Frontal cortex (tissue), 4 donors: ENCODE data around the gene NPEPL1. TPM values are rescaled to one million over a fixed set of nuclear protein-coding genes. Genes with fewer than 3 reads are reported as not detected.
A peak's percentile ranks its signal among the peaks of the same experiment; 100 is the strongest.

Source experiments
- DNase-seq, 2 donors: peaks; one replicate each; pipeline ENCODE4 v3.0.0; 2012; ENCODE audit warnings: low spot score in 2 of 2
- FAIRE-seq: peaks from 2 replicates; lab custom pipeline; 2012; peaks lifted over from hg19 to GRCh38; lab: Jason Lieb, UNC
- total RNA-seq: library from RNA; depleted of rRNA; stranded (reverse); fragments of >200 nt; gene quantifications from one replicate; pipeline ENCODE4 v1.2.3, GENCODE V29; 2014
- donor health status: control.
- donor health status: control.
- donor health status: control.

Gene NPEPL1
- total RNA-seq, 1 donor from 2014 or later = 10.2 TPM

DNA sequence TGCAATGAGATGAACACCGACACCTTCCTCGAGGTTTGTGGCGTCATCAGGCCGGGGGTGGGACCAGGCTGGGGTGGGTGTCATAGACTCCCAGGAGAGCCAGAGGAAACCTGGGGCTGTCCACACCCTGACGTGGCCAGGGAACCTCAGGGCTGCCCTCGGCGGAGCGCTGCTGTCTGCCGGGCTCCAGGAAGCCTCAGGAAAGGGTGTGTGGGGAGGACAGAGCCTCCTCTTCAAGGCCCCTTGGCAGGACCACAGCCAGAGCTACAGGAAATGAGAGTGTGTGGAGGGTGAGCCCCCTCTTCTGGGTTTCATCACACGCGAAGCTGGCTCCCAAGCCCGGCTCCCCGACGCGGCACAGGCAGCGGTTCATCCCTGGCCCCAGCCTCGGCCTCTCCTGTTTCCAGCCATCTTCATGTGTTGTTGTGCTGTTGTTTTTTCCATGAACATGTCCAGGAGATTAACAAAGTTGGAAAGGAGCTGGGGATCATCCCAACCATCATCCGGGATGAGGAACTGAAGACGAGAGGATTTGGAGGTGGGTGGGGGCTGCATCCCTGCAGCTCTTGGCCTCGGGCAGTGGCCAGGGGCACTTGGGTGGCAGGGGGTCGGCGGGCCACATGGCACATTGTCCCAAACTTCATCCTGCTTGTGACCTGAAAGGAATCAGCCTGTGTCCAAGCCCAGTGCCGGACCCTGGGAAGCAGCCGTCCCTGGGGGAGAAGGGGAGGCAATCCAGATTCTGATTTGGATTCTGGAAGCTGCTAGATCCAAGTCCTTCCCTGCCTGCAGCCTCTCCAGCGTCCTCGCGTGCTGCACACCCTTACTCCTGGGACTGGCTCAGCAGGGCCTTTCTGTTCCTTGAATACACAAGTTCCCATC is 6.4 kb downstream of the NPEPL1 start:
- DNase-seq = no peak
- FAIRE-seq = no peak

DNA sequence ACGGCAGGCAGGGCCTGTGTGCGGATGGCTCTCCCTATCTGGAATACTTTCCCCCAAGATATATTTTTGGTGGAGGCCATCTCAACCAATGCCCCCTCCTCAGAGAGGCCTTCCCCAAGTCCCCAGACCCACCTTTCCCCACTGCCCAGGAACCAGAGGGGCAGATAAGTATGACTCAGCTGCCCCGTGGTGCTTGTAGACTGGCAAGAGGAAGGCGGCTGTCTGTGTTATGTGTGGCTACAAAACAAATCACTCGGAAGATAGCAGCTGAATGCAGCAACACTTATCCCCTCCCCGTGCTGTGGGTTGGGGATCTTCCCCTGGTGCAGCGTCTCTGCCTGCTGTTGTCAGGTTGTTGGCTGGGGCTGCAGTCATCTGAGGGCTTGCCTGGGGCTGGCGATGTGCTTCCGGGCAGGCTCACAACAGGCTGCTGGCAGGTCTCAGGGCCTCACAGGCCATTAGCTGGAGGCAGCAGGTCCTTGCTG is 7.1 kb downstream of the NPEPL1 start:
- DNase-seq (no peak), FAIRE-seq (no peak)

DNA sequence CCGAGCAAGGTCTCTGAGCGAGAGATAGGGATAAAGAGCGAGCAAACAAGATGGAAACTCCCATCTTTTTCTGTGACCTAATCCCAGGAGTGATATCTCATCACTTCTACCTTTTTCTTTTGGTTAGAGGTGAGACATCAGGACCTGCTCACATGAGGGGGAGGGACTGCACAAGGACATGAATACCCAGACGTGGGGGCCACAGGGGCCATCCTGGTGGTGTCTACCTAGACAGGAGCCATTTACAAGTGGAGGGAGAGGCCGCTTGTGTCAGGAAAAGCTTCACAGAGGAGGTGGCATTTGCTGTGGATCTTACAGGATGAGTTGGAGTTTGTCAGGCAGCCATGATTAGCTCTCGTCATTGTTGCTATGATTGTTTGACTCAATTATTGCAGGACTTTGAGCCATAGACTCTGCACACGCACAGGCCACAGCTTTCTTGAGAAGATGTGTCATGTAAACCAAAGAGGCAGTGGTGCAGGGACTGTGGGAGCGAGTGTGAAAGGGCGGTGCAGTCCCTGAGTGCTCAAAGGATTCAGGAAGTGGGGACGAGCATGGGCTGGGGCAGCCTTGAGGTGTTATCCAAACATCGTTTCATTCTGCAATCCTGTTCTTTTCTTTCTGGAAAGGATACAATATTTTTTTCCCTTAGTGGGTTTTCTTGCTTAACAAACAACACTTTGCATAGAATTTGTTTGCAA is 7.7 kb downstream of the NPEPL1 start:
- FAIRE-seq (no peak), DNase-seq (no peak)

DNA sequence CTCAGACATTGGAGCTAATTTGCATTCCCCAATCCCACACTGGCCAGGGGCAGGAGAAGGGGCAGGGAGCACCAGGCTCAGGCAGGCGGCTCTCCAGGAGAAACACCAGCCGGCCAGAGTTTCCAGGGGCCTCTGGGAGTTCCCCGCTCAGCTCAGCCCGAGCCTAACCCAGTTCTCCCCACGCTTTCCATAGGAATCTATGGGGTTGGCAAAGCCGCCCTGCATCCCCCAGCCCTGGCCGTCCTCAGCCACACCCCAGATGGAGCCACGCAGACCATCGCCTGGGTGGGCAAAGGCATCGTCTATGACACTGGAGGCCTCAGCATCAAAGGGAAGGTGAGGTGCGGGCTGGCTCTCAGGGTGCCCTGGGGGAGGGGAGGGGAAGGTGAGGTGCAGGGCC is 8.2 kb downstream of the NPEPL1 start:
- DNase-seq (no peak), FAIRE-seq (no peak)

DNA sequence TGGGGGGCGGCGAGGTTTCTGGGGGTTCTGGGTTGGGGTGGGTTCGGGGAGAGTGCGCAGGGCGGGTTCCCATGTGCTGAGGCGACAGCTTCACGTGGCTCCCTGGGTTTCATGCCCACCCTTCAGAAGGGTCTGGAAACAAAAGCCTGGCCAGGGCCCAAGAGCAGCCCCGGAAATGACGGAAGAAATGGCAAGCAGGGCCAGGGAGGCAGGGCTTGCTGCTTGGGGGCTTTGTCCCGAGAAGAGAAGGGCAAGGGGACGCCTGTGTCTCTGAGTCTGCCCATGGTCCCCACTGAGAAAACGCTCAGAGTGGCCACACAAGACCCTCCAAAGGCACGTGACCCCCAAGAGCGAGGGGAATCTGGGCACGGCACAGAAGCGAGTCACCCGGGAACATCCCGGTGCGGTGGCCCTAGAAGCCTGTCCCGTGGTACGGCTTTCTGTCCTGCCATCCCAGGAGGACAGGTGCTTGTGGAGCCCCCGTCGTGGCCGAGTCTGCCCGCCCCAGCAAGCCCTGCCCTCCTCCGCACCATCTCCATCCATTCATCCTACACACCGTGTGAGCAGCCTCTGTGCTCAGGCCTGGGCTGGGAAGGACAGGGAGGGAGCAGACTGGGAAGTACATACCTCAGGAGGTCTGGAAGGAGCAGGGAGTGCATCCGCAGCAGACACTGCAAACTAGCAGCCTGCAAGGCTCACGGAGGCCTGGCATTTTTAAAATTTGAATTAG is 9.0 kb downstream of the NPEPL1 start:
- FAIRE-seq (no peak), DNase-seq (no peak)

DNA sequence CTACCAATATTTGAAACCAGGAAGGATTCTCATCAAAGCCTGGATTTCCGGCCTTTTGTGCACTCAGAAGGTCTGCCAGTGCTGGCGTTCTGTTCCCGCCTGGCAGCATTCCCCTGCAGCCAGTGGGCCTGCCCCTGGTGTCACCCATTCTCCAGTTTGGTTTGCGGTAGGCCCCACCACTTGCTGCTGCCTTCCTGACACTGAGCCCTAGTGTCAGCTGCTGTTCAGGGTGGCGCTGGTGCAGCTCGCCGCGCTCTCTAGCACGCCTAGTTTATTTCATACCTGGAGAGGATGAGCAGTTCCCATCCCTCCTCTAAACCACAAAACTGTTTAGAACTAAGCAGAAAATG is 9.5 kb downstream of the NPEPL1 start:
- DNase-seq = no peak
- FAIRE-seq = no peak

DNA sequence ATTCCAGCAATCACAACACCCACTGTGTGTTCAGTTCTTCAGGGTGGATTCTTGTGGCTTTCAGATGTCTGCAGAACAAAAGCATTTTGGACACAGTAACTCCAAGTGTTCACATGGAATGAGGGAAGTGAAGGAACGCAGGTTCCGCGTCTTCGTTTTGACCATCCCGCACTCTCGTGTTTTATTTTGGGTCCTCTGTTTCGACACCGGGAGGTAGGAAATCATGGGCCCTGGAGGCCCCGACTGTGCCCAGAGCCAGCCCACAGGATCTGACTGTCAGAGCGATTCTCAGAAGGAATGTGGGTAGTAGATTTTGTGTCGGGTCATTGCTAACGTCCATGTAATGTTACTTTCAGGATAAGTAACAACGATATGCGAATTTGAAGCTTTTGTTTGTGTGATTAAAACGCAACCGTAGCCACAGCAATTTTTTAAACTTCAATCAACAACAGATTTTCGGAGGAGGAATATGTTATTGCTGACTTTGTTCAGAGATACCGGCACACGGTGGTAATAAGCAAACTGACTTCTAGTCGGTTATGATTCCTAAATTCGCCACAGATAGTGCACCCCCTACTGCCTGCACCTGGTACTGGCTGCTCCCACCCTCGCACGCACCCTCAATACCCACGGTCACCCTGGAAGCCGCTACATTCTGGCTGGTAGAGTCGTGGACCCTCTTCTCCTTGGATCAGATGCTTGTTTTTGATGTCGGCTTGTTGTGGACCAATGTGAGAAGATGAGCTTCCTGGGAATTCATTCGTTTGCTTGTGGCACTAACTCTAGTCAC is 10.5 kb downstream of the NPEPL1 start:
- DNase-seq (no peak), FAIRE-seq (no peak)

DNA sequence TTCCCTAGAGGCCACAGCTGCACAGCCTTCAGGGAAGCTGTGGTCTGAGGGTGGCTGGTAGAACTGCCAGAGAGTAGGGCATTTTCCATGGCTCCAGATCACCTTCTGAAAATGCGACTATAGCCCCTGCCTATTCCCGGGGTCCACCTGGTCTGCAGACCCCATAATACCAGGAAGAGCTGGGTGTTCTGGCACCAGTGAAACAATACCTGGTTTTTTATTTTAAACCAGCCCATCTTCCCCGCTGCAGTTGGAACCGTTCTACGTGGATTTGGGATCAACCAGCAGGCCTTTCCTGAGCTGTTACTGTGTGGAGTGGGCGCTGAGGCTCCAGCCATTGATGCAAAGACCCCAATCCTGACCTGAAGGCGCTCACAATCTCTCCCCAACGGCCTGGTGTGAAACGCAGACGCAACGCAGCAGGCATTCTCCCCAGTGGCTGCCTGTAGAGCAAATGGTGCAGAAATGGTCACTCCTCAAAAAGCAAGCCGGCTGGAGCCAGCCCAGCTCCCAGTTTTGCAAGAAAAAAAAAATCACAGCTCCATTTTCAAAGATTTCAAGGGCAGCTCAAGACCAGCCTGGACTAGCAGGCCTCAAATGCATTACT is 11.3 kb downstream of the NPEPL1 start:
- DNase-seq (no peak), FAIRE-seq (no peak)

DNA sequence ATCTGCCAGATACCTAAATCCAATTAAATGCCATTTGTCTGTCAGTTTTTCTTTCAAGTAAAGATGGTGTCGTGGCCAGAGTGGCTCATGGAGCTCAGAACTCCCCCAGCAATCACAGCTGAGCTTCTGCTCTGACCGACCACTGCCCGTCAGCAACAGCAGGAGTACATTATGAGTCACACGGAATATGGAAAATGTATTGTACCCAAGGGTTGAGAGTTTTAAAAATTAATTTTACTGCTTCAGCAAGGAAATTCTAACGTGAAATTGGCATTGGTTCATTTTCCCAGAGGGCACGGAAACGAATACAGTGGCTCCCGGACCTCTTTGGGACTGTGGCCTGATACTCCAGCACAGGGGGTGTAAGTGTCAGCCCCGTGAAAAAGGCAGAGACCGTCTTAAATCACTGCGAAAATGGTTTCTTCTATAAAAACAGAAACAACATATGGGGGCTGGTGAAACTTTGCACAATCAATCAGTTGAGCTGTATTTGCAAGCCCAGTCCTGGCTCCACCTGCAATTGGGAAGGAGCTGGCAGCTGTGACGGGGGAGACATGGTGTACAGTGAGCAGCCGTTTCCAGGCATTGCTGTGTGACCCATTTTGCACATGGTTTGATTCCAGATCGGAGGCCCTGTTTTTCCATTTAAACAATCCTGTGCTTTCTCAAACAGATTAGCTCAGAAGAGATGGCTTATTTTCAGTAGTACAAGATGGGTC is 12.8 kb downstream of the NPEPL1 start:
- DNase-seq (peak in 1 of 2 donors; percentile 49), FAIRE-seq (no peak)

DNA sequence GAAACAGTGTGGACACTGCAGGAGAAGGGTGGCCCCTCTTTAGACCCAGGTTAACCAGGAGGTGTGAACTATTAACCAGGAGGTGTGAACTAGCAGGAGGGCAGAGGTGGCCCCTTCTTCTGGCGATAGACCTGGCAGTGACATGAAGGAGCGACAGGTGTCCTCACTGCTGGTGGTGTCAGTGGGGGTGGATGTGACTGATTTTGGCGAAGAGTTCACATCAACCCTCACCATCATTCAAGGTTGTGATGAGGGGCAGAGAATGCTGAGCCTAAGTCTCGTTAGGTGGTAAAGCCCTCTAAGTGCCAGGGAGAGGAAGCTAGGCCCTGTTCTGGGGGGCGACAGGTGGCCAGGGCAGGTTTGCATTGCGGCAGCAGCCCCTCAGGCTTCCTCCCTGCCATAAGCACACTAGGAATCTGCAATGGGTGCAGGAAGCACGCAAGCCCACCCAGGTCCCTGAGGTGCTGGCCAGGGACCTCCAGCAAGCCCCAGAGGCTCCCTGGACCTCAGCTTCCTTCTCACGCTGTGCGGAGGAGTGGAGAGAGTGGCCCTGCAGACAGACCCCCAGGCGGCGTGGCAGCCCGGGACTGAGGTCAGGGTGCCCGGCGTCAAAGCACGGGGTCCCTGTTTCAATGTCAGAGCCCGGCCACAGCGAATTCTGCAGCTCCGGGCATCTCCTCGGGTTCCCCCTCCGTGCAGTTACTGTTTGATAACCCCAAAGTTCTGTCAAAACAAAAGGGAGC is 13.7 kb downstream of the NPEPL1 start:
- no peak for FAIRE-seq
- DNase-seq = no peak

DNA sequence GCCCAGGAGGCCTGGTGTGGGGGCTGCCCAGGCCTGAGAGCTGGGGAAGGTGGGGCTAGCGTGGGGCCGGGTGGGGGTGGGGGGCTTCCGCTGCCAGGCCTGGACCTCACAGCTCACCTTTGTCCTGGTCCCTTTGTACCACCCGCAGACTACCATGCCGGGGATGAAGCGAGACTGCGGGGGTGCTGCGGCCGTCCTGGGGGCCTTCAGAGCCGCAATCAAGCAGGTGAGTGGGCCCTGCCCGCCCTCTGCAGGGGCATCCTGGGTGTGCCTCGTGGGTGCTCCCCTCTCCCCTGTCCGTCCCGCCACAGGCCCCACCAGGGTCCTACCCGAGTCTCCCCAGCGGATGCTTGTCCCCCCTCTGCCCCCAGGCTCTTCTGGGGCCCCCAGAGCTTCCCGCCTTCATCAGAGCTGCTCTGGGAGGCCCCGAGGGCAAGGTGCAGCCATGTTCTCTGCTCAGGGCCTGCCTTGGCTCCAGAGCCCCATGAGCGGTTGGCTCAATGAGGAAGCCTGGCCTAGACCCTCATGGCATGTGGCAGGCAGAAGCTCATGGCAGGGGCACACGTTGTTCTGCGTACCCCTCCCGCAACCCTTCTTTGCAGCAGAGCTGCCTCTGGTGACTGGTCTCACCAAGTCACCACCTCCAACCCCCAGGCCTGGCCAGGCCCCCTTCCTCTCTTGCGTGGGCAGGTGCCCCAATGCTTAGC is 14.5 kb downstream of the NPEPL1 start:
- DNase-seq (no peak), FAIRE-seq (no peak)

DNA sequence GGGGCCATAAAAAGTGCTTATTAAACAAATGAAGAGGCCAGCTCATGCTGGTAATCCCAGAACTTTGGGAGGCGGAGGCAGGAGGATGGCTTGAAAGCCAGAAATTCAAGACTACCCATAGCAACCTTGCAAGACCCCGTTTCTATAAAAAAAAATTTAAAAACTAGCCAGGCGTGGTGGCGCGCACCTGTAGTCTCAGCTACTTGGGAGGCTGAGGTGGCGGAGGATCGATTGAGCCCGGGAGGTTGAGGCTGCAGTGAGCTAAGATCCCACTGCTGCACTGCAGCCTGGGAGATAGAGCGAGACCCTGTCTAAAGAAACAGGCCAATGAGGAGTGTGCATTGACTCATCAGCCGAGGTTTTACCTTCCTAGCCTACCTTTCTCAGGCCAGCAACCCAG is 15.2 kb downstream of the NPEPL1 start:
- DNase-seq = no peak
- no peak for FAIRE-seq

DNA sequence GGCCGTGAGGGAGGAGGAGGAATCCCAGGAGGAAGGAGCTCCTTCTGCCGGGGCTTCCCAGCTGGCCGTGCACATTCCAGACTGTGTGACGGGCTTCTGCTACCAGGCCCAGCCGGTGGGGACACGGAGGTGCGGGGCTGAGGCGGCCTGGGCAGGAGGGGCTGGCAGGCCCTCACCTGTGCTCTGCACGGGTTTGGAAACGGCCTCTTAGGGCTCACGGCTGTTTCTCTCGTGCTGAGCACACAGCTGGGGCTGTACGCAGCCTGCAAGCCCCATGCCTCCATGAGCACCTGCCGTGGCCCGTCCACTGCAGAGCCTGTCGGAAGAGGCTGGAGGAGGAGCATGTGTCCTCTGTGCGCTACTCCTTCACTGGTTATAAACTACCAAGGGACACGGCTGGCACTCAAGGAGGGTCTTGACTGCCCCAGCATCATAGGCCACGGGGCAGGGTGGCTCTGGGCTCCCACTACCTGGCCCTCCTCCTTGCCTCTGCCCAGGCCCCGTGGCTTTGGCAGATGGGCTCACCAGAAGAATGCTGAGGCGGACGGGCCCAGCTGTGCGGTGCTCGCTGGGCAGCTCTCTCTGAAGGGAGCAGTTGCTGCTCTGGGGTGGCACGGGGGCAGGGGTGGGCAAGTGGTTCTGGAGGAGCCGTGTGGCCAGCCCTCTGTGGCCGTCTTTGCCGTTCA is 15.8 kb downstream of the NPEPL1 start:
- no peak for FAIRE-seq
- DNase-seq = no peak

DNA sequence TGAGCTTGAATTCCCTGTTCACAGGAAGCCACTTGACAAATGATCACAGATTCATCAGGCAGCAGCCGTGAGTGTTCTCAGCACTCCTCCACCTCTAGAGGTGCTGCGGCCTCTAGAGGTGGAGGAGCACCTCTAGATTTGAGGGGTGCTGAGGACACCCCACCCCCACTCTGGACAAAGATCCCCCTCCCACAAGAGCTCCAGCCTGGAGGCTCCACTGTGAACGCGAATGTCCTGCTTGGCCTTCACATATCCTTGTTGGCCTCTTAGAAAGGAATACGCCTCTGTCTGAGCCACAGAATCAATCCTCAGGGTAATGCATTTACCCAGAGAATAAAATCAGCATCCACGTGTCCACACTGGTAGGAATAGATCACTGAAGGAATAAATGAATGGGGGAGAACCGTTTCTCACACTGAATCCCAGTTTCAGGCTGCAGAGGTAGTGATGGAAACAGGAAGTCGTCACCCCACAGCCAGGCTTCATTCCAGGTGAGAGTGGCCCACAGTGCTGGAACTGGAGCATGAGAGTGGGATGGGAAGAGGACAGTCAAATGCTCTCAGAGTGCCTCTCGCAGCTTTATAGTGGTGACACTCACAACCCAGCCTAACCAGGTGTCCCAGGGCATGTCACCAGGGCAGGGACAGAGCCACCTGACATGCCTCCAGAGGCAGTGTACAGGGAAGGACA is 16.6 kb downstream of the NPEPL1 start:
- no peak for FAIRE-seq

DNA sequence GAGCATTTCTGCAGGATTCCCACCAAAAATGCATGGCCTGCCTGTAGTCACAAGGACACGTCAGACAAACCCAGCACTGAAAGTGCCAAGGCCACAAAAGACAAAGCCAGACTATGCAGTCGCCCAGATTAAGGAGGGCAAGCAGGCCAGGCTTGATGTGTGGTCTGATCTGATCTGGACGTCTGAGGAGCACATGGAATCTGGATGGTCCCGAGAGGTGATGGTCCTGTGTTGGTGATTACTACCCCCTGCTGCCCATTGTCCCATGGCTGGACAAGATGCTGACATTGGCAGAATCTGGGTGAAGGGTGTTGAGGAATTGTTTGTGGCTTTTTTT is 17.1 kb downstream of the NPEPL1 start:
- DNase-seq (no peak), FAIRE-seq (no peak)

More for the DNA sequence above, 16.6 kb downstream of the NPEPL1 start:
- DNase-seq = no peak

DNA sequence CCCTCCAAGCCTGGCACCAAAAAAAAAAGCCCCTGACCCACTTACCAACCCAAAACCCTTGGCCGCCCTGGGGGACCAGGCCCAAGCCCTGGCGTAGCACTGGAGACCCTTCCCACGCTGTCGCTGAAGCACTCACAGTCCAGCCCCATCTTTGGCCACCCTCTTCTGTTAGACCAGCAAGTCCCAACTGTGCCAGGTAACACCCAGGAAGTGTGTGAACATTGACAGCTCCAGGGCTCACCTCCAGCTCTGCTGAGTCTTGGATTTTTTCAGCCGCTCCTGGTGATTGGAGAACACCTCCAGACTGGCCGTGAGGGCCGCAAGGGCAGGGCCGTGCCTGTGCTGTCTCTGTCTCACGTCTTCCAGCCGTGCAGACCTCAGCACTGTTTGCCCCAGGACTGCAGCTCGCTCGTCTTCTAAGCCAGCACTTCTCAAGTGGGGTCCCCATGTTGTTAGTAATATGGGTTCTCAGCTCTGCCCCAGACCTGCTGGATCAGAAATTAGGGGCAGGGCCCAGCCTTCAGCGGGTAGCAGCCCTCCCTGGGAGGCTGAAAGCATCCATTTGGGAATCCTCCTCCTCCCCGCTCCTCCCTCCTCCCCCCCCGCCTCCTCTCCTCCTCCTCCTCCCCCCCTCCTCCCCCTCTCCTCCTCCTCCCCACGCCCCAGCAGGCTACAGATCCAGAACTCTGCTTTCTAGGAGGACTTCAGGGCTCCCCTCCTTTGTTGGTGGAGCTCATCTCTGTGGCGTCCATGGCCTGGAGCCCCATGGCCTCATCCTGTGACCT is 18.1 kb downstream of the NPEPL1 start:
- DNase-seq (no peak), FAIRE-seq (no peak)
